Measurements from ENCODE around the gene ST7.

The ST7 gene

DNA sequence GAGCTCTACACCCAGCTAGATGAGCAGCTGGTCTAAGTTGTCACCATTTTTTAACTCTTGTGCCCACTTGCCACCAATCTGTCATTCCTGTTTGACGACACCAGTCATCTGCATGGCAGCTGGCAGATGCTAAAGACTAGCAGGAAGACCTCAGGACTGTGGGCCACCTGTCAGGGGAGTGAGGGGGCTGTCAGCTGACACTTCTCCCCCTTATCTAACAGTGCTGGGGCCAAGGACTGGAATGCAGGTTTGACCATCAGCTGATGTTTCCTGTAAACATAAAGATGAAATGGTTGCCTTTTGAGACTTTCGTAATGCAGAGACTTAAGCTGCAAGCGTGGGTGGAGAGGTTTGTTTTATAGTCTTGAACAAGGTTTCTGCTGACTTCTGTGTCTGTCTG, 276.0 kb downstream of the ST7 start:
- POLR2A ChIA-PET, result no interaction called here
- DNase-seq (ENCODE audit: extremely low spot score), result no peak
- CTCF ChIA-PET, result no interaction called here
- no peak for TF ChIP-seq SUZ12 (IDR thresholded peaks at IDR 0.05)
- TF ChIP-seq L3MBTL2 (conservative IDR thresholded peaks at IDR 0.05), result no peak
- no peak for TF ChIP-seq ZNF384 (IDR thresholded peaks at IDR 0.05)
- no peak for TF ChIP-seq FOXK2 (IDR thresholded peaks at IDR 0.05)
- TF ChIP-seq FOXA1 (IDR thresholded peaks at IDR 0.05), result no peak
- TF ChIP-seq CTBP1 (IDR thresholded peaks at IDR 0.05; ENCODE audit: borderline replicate concordance), result no peak
- TF ChIP-seq ELF4 (IDR thresholded peaks at IDR 0.05), result no peak
- no peak for TF ChIP-seq FOXM1 (IDR thresholded peaks at IDR 0.05; ENCODE audit: borderline replicate concordance)
- no peak for TF ChIP-seq PKNOX1 (IDR thresholded peaks at IDR 0.05)
- TF ChIP-seq LEF1 (IDR thresholded peaks at IDR 0.05; ENCODE audit: borderline replicate concordance), result no peak

GRCh38 chr7:117230276-117231046, 277.2 kb downstream of the ST7 start:
- POLR2A ChIA-PET, result no interaction called here
- no peak for DNase-seq (ENCODE audit: extremely low spot score)
- CTCF ChIA-PET, result no interaction called here
- no peak for TF ChIP-seq FOXM1 (IDR thresholded peaks at IDR 0.05; ENCODE audit: borderline replicate concordance)
- TF ChIP-seq NFRKB (IDR thresholded peaks at IDR 0.05), result no peak
- no peak for TF ChIP-seq SUZ12 (IDR thresholded peaks at IDR 0.05)
- TF ChIP-seq ELF4 (IDR thresholded peaks at IDR 0.05), result no peak
- no peak for TF ChIP-seq ZNF384 (IDR thresholded peaks at IDR 0.05)
- TF ChIP-seq LEF1 (IDR thresholded peaks at IDR 0.05; ENCODE audit: borderline replicate concordance), result no peak
- no peak for TF ChIP-seq CTBP1 (IDR thresholded peaks at IDR 0.05; ENCODE audit: borderline replicate concordance)

GRCh38 chr7:117231047-117231359, 277.7 kb downstream of the ST7 start:
- TF ChIP-seq SUZ12 (IDR thresholded peaks at IDR 0.05) (no peak), ZNF384 (IDR thresholded peaks at IDR 0.05) (no peak), FOXK2 (IDR thresholded peaks at IDR 0.05) (no peak), FOXM1 (IDR thresholded peaks at IDR 0.05; ENCODE audit: borderline replicate concordance) (no peak), PKNOX1 (IDR thresholded peaks at IDR 0.05) (no peak), CTBP1 (IDR thresholded peaks at IDR 0.05; ENCODE audit: borderline replicate concordance) (no peak), ARNT (IDR thresholded peaks at IDR 0.05) (no peak), ELF4 (IDR thresholded peaks at IDR 0.05) (no peak), L3MBTL2 (conservative IDR thresholded peaks at IDR 0.05) (no peak), FOXA1 (IDR thresholded peaks at IDR 0.05) (no peak), NFRKB (IDR thresholded peaks at IDR 0.05) (no peak), TARDBP (IDR thresholded peaks at IDR 0.05) (no peak), SP1 (IDR thresholded peaks at IDR 0.05) (no peak), BHLHE40 (IDR thresholded peaks at IDR 0.05; ENCODE audit: borderline replicate concordance) (no peak), LEF1 (IDR thresholded peaks at IDR 0.05; ENCODE audit: borderline replicate concordance) (no peak), HDGF (IDR thresholded peaks at IDR 0.05; ENCODE audit: borderline replicate concordance) (no peak)
- ChIA-PET POLR2A (no interaction called here), CTCF (no interaction called here)
- DNase-seq (ENCODE audit: extremely low spot score), result no peak

GRCh38 chr7:117237646-117238045, 284.3 kb downstream of the ST7 start:
- CTCF ChIA-PET, result no interaction called here
- no peak for DNase-seq (ENCODE audit: extremely low spot score)
- no peak for TF ChIP-seq LEF1 (IDR thresholded peaks at IDR 0.05; ENCODE audit: borderline replicate concordance)
- POLR2A ChIA-PET, result no interaction called here

GRCh38 chr7:117238472-117238871, 285.2 kb downstream of the ST7 start:
- ChIA-PET CTCF (no interaction called here), POLR2A (no interaction called here)
- TF ChIP-seq FOXK2 (IDR thresholded peaks at IDR 0.05), result no peak
- DNase-seq (ENCODE audit: extremely low spot score), result no peak

GRCh38 chr7:117238937-117239336, 285.6 kb downstream of the ST7 start:
- ChIA-PET POLR2A (no interaction called here), CTCF (no interaction called here)
- no peak for TF ChIP-seq HDGF (IDR thresholded peaks at IDR 0.05; ENCODE audit: borderline replicate concordance)
- TF ChIP-seq FOXA1 (IDR thresholded peaks at IDR 0.05), result no peak
- no peak for TF ChIP-seq PKNOX1 (IDR thresholded peaks at IDR 0.05)
- TF ChIP-seq L3MBTL2 (conservative IDR thresholded peaks at IDR 0.05), result no peak
- no peak for TF ChIP-seq ZNF384 (IDR thresholded peaks at IDR 0.05)
- no peak for TF ChIP-seq SP1 (IDR thresholded peaks at IDR 0.05)
- no peak for TF ChIP-seq CTBP1 (IDR thresholded peaks at IDR 0.05; ENCODE audit: borderline replicate concordance)
- no peak for TF ChIP-seq ELF4 (IDR thresholded peaks at IDR 0.05)
- no peak for TF ChIP-seq ARNT (IDR thresholded peaks at IDR 0.05)
- no peak for TF ChIP-seq FOXK2 (IDR thresholded peaks at IDR 0.05)
- TF ChIP-seq SUZ12 (IDR thresholded peaks at IDR 0.05), result no peak
- no peak for TF ChIP-seq BHLHE40 (IDR thresholded peaks at IDR 0.05; ENCODE audit: borderline replicate concordance)
- DNase-seq (ENCODE audit: extremely low spot score), result no peak

- ChIA-PET CTCF (no interaction called here), POLR2A (no interaction called here)
- DNase-seq (ENCODE audit: extremely low spot score), result no peak
- TF ChIP-seq ZNF384 (IDR thresholded peaks at IDR 0.05) (no peak), FOXA1 (IDR thresholded peaks at IDR 0.05) (no peak)
Observed at GRCh38 chr7:117241088-117241487, 287.8 kb downstream of the ST7 start.

Measured in HEK293T (cell line).